Femur (tissue), 1 donor: ENCODE data around the gene EPO.
A peak's percentile ranks its signal among the peaks of the same experiment; 100 is the strongest.
"Not testable (repeated sequence)": the region's sequence is repeated elsewhere in the genome, so short reads cannot be mapped to it uniquely, and the experiment has no call there.

ENCODE experiments used
- DNase-seq: peaks from one replicate; pipeline ENCODE4 v3.0.0-alpha.2; 2017

EPO gene

GRCh38 chr7:100683659-100684533 lies 36.4 kb upstream of the EPO start:
- DNase-seq = no peak

DNA sequence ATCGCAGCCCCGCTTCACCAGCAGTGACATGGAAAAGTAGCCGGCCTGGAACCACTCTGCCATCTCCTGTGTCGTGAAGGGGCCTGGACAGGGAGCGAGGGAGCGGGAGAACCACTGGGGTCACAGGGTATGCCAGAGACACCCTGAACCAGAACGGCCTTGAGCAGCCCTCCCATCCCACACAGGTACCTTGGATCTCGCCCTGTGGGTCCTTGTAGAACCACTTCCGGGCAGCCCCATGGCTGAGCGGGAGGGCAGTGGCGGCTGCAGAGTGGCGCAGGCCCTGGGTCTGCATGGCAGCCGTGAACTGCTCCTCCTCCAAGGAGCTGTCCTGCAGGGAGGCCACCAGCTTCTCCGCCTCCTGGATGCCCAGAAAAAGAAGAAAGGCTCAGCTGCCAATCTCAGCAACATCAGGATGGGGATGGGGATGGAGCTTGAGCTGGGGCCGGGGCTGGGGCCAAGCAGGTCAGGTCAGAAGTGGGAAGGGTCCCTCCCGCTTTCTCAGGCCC lies 35.7 kb upstream of the EPO start:
- no peak for DNase-seq

DNA sequence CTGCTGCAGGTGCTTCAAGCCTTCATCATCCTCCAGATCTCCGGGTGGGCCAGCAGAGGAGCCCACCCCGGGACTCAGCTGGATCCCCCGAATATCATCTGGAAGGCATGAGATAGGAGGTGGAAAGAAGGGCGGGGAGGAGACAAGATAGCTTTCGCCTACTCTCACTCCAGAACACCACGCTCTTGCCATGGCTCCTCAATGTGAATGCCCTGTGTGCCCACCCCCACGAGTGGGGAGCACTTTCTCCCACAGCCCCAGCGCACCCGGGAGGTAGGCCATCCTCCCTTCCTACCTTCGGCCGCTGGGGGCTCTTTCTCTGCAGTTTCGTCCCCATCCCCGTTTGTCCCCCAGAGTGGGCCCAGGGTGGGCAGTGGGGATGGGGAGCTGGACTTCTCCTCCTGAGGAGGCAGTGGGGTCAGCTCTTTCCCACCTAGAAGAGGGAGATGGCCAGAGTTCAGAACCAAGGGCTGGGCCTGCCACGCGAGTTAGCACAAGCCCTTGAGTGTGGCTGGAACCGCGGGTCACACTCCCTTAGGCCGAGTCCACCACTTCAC lies 35.1 kb upstream of the EPO start:
- no peak for DNase-seq

- no peak for DNase-seq
These were observed 34.6 kb upstream of the EPO start for GRCh38 chr7:100685631-100686145.

GRCh38 chr7:100686201-100686821 lies 34.0 kb upstream of the EPO start:
- no peak for DNase-seq

GRCh38 chr7:100686822-100687211 lies 33.5 kb upstream of the EPO start:
- DNase-seq = no peak

GRCh38 chr7:100687261-100687660 lies 33.0 kb upstream of the EPO start:
- no peak for DNase-seq

- DNase-seq = no peak
These were observed 32.4 kb upstream of the EPO start for GRCh38 chr7:100687751-100688300.

- DNase-seq = no peak
These were observed 31.9 kb upstream of the EPO start for GRCh38 chr7:100688326-100688860.

DNA sequence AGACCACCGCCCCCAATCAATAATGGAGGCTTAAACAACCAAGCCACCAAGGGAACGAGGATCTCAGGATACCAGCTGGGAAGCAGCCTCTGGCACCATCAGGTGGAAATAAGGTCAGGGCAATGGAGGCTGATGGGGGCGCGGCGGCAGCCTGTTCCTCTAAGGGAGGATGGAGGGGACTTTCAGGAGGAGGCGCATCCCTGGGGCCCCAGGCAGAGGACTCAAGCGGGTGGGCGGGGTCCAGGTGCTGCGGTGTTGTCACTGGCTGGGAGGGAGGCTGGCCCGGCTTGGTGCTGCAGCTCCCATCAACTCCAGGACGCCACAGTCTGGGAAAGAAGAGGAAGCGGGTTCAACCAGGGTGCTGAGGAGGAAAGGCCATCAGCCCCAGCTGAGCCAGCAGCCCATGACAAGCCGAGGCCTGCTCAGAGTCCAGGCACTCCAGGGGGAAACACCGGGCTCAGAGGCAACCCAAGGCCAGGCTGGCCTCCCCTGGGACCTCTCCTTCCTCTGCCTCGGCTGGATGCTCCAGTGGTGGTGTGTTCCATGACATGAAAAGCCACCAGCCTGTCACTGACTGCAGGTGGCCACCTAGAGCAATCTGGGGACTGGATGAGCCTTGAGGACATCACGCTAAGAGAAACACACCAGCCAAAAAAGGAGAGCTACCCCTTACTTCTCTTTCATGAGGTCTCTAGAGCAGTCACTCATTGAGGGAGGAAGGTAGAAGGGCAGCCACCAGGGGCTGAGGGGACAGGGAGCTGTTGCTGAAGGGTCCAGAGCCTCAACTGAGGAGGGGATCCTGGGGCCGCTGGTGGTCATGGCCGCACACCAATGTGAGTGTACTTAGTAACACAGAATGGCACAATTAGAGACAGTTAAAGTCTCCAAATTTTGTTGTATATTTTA lies 30.8 kb upstream of the EPO start:
- DNase-seq = no peak

DNA sequence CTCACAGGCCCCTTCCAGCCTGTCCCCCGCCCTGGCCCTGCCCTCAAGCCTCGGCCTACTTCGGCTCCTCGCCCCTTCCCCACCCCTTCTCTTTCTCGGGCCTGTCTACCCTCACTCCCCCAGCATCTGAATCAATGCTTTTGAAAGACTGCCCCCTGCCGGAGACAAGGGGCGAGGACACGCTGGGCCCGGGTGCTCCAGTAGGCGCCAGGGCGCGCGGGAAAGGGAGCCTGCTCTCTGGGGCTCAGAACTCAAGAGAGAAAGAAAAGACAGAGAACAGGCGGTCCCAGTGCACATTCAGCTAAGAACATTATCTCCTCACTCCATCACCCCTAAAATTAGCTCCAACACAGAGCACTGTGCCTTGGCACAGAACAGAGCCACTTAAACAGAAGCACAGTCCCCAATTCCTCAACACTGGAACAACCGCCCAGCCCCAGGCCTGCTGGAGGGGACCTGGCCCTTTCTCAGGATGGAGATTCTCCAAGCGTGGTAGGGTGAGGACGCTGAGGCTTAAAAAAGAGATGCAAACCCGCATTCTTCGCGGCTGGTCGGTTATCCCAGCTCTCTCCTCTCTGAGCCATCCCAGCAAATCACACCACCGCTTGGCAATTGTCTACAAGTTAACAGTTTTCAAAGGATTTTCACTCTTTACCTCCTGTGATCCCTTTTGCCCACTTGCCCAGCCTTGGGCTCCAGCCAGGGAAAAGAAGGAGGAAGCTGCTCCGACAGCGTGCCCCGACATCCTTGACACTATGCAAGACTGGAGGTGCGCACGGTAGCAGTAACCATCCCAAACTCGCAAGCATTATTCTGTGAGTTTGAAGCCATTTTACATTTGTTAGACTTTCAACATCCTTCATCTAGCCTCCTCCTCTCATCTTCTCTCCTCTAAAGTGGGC lies 28.3 kb upstream of the EPO start:
- DNase-seq = peak; percentile 83

GRCh38 chr7:100692578-100692961 lies 27.7 kb upstream of the EPO start:
- no peak for DNase-seq

- no peak for DNase-seq
These were observed 26.8 kb upstream of the EPO start for GRCh38 chr7:100693312-100694097.

- DNase-seq = peak; percentile 82
These were observed 26.0 kb upstream of the EPO start, which contains the start of gene GIGYF1 for GRCh38 chr7:100694098-100694745. Gene GIGYF1, minus strand, starts transcription at chr7:100694250. Its CDS starts 6,012 bp downstream, at chr7:100688238.

DNA sequence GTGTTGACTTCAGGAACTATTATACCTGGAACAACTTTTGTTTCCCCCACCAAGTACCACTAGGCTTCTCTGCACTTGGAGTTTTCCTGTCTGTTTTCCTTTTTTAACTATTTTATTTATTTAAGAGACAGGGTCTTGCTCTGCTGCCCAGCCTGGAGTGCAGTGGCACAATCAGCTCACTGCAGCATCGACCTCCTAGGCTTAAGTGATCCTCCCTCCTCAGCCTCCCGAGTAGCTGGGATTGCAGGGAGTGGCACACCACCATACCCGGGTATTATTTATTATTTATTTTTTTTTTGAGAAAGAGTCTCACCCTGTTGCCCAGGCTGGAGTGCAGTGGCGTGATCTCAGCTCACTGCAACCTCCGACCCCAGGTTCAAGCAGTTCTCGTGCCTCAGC lies 24.1 kb upstream of the EPO start:
- no peak for DNase-seq

DNA sequence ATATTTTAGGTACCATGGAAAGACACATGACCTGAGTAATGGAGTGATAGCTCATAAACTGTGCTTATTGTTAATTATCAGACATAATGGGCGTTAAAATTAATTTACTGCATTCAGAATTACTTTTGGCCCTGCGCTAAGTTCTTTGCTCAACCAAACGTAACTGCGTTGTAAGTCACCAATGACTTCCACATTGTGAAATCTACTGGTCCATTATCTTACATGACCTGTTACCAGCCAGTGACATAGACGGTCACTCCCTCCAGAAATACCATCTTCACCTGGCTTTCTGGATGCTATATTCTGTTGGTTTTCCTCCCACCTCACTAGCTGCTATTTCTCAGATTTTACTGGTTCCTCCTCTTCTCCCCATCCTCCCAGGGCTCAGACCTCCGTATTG lies 21.2 kb upstream of the EPO start:
- no peak for DNase-seq

DNA sequence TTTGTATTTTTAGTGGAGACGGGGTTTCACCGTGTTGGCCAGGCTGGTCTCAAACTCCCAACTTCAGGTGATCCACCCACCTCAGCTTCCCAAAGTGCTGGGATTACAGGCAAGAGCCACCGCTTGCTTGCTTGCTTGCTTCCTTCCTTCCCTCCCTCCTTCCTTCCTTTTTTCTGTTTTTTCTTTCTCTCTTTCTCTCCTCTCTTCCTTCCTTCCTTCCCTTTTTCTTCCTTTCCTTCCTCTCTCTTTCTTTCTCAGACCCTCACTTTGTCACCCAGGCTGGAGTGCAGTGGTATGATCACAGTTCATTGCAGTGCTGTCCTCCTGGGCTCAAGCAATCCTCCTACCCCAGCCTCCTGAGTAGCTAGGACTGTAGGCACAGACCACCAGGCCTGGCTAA lies 19.2 kb upstream of the EPO start:
- DNase-seq = not testable (repeated sequence)

DNA sequence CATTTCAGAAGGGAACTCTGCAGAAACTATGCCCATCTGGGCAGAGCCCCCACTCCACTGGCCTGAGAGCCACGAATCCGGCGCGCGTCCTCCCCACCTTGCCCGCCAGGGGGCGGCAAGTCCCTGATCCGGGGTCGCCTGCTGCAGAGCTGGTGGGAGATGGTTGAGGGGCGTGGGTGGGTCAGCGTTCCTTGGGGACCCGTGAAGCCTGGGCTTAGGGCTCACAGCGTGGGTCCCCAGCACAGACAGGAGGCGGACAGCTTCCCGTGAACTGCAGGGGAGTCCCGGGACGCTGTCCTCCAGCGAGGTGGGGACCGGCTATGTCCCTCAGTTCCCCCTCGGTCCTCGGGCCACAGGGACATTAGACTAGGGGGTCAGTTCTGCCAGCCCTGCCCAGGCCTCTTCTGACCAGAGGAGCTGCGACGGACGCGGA lies 14.9 kb upstream of the EPO start:
- peak; percentile 90 for DNase-seq
